Measurements from ENCODE around the gene HNF1B.

HNF1B gene

GRCh38 chr17:37673386-37673785 is 71.5 kb downstream of the HNF1B start:
- Histone ChIP-seq H3K4me3 (replicated peaks; ENCODE audit: low read depth, low read length) (no peak overlapping the region), H3K27me3 (replicated peaks; ENCODE audit: control insufficient read depth, insufficient read depth, low read length) (no peaks in the 10 kb centered on the region), H3K36me3 (ENCODE audit: control insufficient read depth, insufficient read depth, low read length) (no peaks in the 10 kb centered on the region)
- no peak for DNase-seq (ENCODE audit: extremely low read depth, insufficient read length)
- TF ChIP-seq, protein P1, sequence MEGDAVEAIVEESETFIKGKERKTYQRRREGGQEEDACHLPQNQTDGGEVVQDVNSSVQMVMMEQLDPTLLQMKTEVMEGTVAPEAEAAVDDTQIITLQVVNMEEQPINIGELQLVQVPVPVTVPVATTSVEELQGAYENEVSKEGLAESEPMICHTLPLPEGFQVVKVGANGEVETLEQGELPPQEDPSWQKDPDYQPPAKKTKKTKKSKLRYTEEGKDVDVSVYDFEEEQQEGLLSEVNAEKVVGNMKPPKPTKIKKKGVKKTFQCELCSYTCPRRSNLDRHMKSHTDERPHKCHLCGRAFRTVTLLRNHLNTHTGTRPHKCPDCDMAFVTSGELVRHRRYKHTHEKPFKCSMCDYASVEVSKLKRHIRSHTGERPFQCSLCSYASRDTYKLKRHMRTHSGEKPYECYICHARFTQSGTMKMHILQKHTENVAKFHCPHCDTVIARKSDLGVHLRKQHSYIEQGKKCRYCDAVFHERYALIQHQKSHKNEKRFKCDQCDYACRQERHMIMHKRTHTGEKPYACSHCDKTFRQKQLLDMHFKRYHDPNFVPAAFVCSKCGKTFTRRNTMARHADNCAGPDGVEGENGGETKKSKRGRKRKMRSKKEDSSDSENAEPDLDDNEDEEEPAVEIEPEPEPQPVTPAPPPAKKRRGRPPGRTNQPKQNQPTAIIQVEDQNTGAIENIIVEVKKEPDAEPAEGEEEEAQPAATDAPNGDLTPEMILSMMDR (IDR thresholded peaks at IDR 0.05; ENCODE audit: insufficient read depth, low read length, poor library complexity, severe bottlenecking) = no peak

DNA sequence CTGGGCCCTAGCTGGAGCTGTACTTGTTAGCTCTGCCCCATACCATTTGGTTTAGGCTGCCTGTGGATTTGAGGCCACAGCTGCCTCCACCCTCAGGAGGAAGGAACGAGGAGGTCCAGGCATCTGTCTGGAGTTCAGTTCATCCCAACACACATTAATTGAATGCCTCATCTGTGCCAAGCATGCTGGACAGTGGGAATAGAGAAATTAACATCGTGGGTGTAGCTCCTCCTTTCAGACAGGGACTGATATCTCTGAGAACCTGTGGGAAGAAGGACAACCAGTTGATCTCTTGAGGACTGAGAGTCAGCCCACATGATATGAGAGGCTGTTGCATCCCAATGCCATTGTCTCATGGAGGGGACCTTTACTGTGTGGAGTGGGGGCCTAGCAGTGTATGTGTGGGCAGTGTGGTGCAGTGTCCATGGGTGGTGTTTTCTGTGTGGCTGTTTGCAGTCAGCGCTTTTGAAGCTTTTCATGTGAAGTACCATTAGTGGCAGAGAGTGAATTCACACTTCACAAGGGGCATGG is 72.2 kb downstream of the HNF1B start:
- TF ChIP-seq, protein P1 (IDR thresholded peaks at IDR 0.05; ENCODE audit: insufficient read depth, low read length, poor library complexity, severe bottlenecking) = no peak
- Histone ChIP-seq H3K36me3 (ENCODE audit: control insufficient read depth, insufficient read depth, low read length) (no peaks in the 10 kb centered on the region), H3K4me3 (replicated peaks; ENCODE audit: low read depth, low read length) (no peak overlapping the region), H3K27me3 (replicated peaks; ENCODE audit: control insufficient read depth, insufficient read depth, low read length) (no peaks in the 10 kb centered on the region)
- no peak for DNase-seq (ENCODE audit: extremely low read depth, insufficient read length)

GRCh38 chr17:37671824-37672547 is 72.9 kb downstream of the HNF1B start:
- TF ChIP-seq, protein P1 (IDR thresholded peaks at IDR 0.05; ENCODE audit: insufficient read depth, low read length, poor library complexity, severe bottlenecking) = no peak
- DNase-seq (ENCODE audit: extremely low read depth, insufficient read length) = no peak

DNA sequence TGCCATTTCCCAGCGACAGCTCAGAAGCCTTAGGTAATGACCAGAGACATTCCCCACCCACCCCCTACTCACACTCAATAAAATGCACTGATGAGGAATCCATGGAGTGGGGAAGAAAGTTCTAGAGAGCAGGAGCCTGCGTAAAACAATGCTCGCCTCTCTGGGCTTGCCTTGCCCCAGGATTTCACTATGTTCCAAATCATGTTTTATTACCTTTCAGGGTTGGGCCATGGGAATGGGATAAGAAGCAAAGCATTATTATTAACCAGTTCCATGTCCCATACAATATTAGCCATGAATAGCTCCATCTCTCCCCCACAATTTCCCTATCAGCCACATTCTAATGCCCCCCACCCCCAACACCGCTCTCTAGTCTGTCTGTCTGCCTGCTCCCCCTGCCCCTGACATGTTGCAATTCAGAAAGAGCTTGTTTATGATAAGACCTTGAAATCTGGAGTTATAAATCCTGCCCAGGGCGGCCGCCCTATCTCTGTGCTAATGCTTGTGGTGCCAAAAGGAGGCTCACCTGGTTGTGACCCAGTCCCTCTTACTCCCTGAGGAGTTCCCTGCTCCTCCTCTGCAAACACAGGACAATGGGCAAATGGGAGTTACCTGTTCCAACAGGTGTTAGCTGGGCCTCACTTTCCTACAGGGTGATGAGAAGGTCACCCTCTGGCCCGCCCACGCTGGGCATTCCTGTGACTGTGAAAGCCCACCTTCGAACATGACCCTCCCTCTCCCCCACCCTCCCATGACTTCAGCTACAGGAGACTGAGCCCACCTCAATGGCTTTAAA is 73.6 kb downstream of the HNF1B start:
- Histone ChIP-seq H3K36me3 (ENCODE audit: control insufficient read depth, insufficient read depth, low read length) (no peaks in the 10 kb centered on the region), H3K27me3 (replicated peaks; ENCODE audit: control insufficient read depth, insufficient read depth, low read length) (no peaks in the 10 kb centered on the region), H3K4me3 (replicated peaks; ENCODE audit: low read depth, low read length) (no peak overlapping the region)
- TF ChIP-seq, protein P1 (IDR thresholded peaks at IDR 0.05; ENCODE audit: insufficient read depth, low read length, poor library complexity, severe bottlenecking) = no peak
- DNase-seq (ENCODE audit: extremely low read depth, insufficient read length) = no peak

More at GRCh38 chr17:37671824-37672547, 72.9 kb downstream of the HNF1B start:
- Histone ChIP-seq H3K36me3 (ENCODE audit: control insufficient read depth, insufficient read depth, low read length) (no peaks in the 10 kb centered on the region), H3K27me3 (replicated peaks; ENCODE audit: control insufficient read depth, insufficient read depth, low read length) (no peaks in the 10 kb centered on the region), H3K4me3 (replicated peaks; ENCODE audit: low read depth, low read length) (no peak overlapping the region)

- TF ChIP-seq, protein P1 (IDR thresholded peaks at IDR 0.05; ENCODE audit: insufficient read depth, low read length, poor library complexity, severe bottlenecking) = no peak
- Histone ChIP-seq H3K4me3 (replicated peaks; ENCODE audit: low read depth, low read length) (no peak overlapping the region), H3K36me3 (ENCODE audit: control insufficient read depth, insufficient read depth, low read length) (no peaks in the 10 kb centered on the region), H3K27me3 (replicated peaks; ENCODE audit: control insufficient read depth, insufficient read depth, low read length) (no peaks in the 10 kb centered on the region)
- DNase-seq (ENCODE audit: extremely low read depth, insufficient read length) = no peak
Observed at GRCh38 chr17:37667039-37667438, 77.8 kb downstream of the HNF1B start.
